ENCODE measurements around the gene HNRNPL. TPM values are rescaled to one million over a fixed set of nuclear protein-coding genes. Genes with fewer than 3 reads are reported as not detected.
"Not testable (repeated sequence)": the region's sequence is repeated elsewhere in the genome, so short reads cannot be mapped to it uniquely, and the experiment has no call there.

HNRNPL gene
- total RNA-seq, 1 donor: 310 TPM

GRCh38 chr19:38869836-38870607 is 20.2 kb upstream of the HNRNPL start:
- DNase-seq (ENCODE audit: low read depth in 2 of 3, low spot score in 2 of 3): peak; percentile 80 to 95 (median 91)

GRCh38 chr19:38869160-38869835 is 19.5 kb upstream of the HNRNPL start:
- DNase-seq (ENCODE audit: low read depth in 2 of 3, low spot score in 2 of 3): peak in 2 of 3 donors; percentile 50 to 61

GRCh38 chr19:38868551-38868950 is 18.8 kb upstream of the HNRNPL start:
- no peak for DNase-seq (ENCODE audit: low read depth in 2 of 3, low spot score in 2 of 3)

GRCh38 chr19:38867171-38867780 is 17.5 kb upstream of the HNRNPL start:
- no peak for DNase-seq (ENCODE audit: low read depth in 2 of 3, low spot score in 2 of 3)

GRCh38 chr19:38862321-38863059 is 12.7 kb upstream of the HNRNPL start:
- peak in 2 of 3 donors; percentile 60 to 82 for DNase-seq (ENCODE audit: low read depth in 2 of 3, low spot score in 2 of 3)

GRCh38 chr19:38861368-38861767 is 11.6 kb upstream of the HNRNPL start:
- no peak for DNase-seq (ENCODE audit: low read depth in 2 of 3, low spot score in 2 of 3)

- not testable (repeated sequence) for DNase-seq (ENCODE audit: low read depth in 2 of 3, low spot score in 2 of 3)
These were observed 9.9 kb upstream of the HNRNPL start for GRCh38 chr19:38859631-38860204.

- no peak for DNase-seq (ENCODE audit: low read depth in 2 of 3, low spot score in 2 of 3)
These were observed 7.0 kb upstream of the HNRNPL start for GRCh38 chr19:38856813-38857212.

GRCh38 chr19:38855751-38856150 is 6.0 kb upstream of the HNRNPL start:
- DNase-seq (ENCODE audit: low read depth in 2 of 3, low spot score in 2 of 3): not testable (repeated sequence)

- DNase-seq (ENCODE audit: low read depth in 2 of 3, low spot score in 2 of 3): not testable (repeated sequence)
These were observed 5.2 kb upstream of the HNRNPL start for GRCh38 chr19:38854961-38855360.

- DNase-seq (ENCODE audit: low read depth in 2 of 3, low spot score in 2 of 3): no peak
These were observed 3.4 kb upstream of the HNRNPL start for GRCh38 chr19:38853214-38853613.

- peak in 2 of 3 donors; percentile 56 to 58 for DNase-seq (ENCODE audit: low read depth in 2 of 3, low spot score in 2 of 3)
These were observed 2.7 kb upstream of the HNRNPL start for GRCh38 chr19:38852231-38853044.

- DNase-seq (ENCODE audit: low read depth in 2 of 3, low spot score in 2 of 3): peak; percentile 72 to 93 (median 90)
These were observed 1.9 kb upstream of the HNRNPL start for GRCh38 chr19:38851622-38852230.

GRCh38 chr19:38850976-38851621 is 1.3 kb upstream of the HNRNPL start:
- no peak for DNase-seq (ENCODE audit: low read depth in 2 of 3, low spot score in 2 of 3)

- peak in 2 of 3 donors; percentile 100 for DNase-seq (ENCODE audit: low read depth in 2 of 3, low spot score in 2 of 3)
These were observed 720 bp upstream of the HNRNPL start for GRCh38 chr19:38850436-38850975.

- DNase-seq (ENCODE audit: low read depth in 2 of 3, low spot score in 2 of 3): peak; percentile 96 to 98 (median 97)
These were observed 483 bp downstream of the HNRNPL start for GRCh38 chr19:38849147-38849859.

- DNase-seq (ENCODE audit: low read depth in 2 of 3, low spot score in 2 of 3): no peak
These were observed 1.3 kb downstream of the HNRNPL start for GRCh38 chr19:38848299-38849146.
